Ishikawa (cell line): ENCODE results near the gene RAI14.

Source experiments
- CEBPB ChIP-seq: IDR thresholded peaks from 2 replicates; pipeline ENCODE4 v1.6.1; 2012
- EP300 ChIP-seq: IDR thresholded peaks from 2 replicates; pipeline ENCODE4 v1.6.1; 2012; ENCODE audit warnings: borderline replicate concordance
- MAX ChIP-seq: IDR thresholded peaks from 2 replicates; pipeline ENCODE4 v1.6.1; 2012
- TAF1 ChIP-seq: IDR thresholded peaks from 2 replicates; pipeline ENCODE4 v1.6.1; 2012; ENCODE audit warnings: low read depth, mild to moderate bottlenecking
- YY1 ChIP-seq: IDR thresholded peaks from 2 replicates; pipeline ENCODE4 v1.6.1; 2012; ENCODE audit warnings: low read depth
- TF ChIP-seq, protein P1 (sequence below): IDR thresholded peaks from 2 replicates; pipeline ENCODE4 v1.6.1; 2012; ENCODE audit warnings: low read depth, mild to moderate bottlenecking

DNA sequence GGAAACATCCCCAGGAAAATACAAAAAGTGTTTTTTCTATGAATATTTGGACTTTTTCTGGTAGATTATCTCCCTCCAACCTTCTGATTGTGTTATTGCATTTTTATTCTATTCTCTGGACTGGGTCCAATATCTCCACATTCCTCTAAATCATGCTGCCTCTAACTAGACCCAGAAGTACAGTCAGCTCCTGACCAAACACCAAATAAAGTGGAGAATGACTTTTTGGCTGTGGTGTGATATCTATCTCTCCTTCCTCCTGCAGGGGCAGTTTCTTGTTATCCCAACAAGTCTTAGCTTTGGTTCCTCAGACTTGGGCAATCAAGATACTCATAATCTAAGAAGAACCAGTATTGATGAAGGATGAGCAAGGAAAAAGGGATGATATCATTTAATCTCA, 3.2 kb upstream of the RAI14 start:
- TF ChIP-seq MAX (no peak), EP300 (no peak), TAF1 (no peak), YY1 (no peak), CEBPB (no peak)
- TF ChIP-seq, protein P1, sequence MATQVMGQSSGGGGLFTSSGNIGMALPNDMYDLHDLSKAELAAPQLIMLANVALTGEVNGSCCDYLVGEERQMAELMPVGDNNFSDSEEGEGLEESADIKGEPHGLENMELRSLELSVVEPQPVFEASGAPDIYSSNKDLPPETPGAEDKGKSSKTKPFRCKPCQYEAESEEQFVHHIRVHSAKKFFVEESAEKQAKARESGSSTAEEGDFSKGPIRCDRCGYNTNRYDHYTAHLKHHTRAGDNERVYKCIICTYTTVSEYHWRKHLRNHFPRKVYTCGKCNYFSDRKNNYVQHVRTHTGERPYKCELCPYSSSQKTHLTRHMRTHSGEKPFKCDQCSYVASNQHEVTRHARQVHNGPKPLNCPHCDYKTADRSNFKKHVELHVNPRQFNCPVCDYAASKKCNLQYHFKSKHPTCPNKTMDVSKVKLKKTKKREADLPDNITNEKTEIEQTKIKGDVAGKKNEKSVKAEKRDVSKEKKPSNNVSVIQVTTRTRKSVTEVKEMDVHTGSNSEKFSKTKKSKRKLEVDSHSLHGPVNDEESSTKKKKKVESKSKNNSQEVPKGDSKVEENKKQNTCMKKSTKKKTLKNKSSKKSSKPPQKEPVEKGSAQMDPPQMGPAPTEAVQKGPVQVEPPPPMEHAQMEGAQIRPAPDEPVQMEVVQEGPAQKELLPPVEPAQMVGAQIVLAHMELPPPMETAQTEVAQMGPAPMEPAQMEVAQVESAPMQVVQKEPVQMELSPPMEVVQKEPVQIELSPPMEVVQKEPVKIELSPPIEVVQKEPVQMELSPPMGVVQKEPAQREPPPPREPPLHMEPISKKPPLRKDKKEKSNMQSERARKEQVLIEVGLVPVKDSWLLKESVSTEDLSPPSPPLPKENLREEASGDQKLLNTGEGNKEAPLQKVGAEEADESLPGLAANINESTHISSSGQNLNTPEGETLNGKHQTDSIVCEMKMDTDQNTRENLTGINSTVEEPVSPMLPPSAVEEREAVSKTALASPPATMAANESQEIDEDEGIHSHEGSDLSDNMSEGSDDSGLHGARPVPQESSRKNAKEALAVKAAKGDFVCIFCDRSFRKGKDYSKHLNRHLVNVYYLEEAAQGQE = no peak
